Right lobe of liver (tissue), 4 donors: ENCODE results near the gene TRRAP.

Experiments
- CTCF ChIP-seq, 4 donors: fragments of 200-600 bp in 3 of 4; fragments of 450-650 bp in 1 of 4; IDR thresholded peaks; one replicate each; pipeline versions ENCODE4 v1.5.1 to v1.8.0; 2016 to 2022; ENCODE audit warnings: antibody characterized with exemption in 4 of 4, mild to moderate bottlenecking in 2 of 4
- POLR2A ChIP-seq: fragments of 450-650 bp; IDR thresholded peaks from one replicate; pipeline ENCODE4 v1.6.1; 2017; ENCODE audit warnings: antibody characterized with exemption, mild to moderate bottlenecking
- donor health status: DM: no; HTN: no; CAD: no.
- donor health status: DM: no; HTN: no; CAD: no.
- donor health status: DM: no; HTN: yes; CAD: no.

- TF ChIP-seq CTCF (IDR thresholded peaks at IDR 0.05) (no peak), POLR2A (no peak)
Observed at GRCh38 chr7:98874942-98875341, 3.4 kb upstream of the TRRAP start.
